Liver (tissue), 9 donors: ENCODE data around the gene THAP3. TPM values are rescaled to one million over a fixed set of nuclear protein-coding genes. Genes with fewer than 3 reads are reported as not detected.

Experiments
- DNase-seq: peaks from one replicate; pipeline ENCODE4 v3.0.0-alpha.2; 2017; ENCODE audit warnings: low spot score
- H3K27ac ChIP-seq, 2 donors: one replicate each; pipeline ENCODE4 v1.7.0; 2013; ENCODE audit warnings: inconsistent platforms in 2 of 2, low read length in 2 of 2, control low read depth in 1 of 2, low read depth in 1 of 2, mild to moderate bottlenecking in 1 of 2
- H3K27me3 ChIP-seq, 4 donors: one replicate each; pipeline versions ENCODE4 v1.6.1 to v1.7.0; 2013; ENCODE audit warnings: low read length in 3 of 4, inconsistent platforms in 1 of 4, mild to moderate bottlenecking in 1 of 4, moderate library complexity in 1 of 4; ENCODE audit not compliant: control insufficient read depth in 4 of 4, insufficient read depth in 4 of 4
- H3K36me3 ChIP-seq, 4 donors: one replicate each; pipeline versions ENCODE4 v1.6.1 to v1.7.0; 2013; ENCODE audit warnings: low read length in 3 of 4, mild to moderate bottlenecking in 3 of 4, low read depth in 1 of 4, moderate library complexity in 1 of 4; ENCODE audit not compliant: control insufficient read depth in 4 of 4, insufficient read depth in 3 of 4
- H3K4me1 ChIP-seq, 4 donors: one replicate each; pipeline versions ENCODE4 v1.6.1 to v1.7.0; 2013; ENCODE audit warnings: low read length in 3 of 4, mild to moderate bottlenecking in 3 of 4, moderate library complexity in 1 of 4; ENCODE audit not compliant: control insufficient read depth in 4 of 4, insufficient read depth in 4 of 4
- H3K4me3 ChIP-seq, 3 donors: one replicate each; pipeline versions ENCODE4 v1.6.1 to v1.7.0; 2013; ENCODE audit warnings: low read length in 3 of 3, control low read depth in 1 of 3, low read depth in 1 of 3, mild to moderate bottlenecking in 1 of 3
- H3K9ac ChIP-seq, 2 donors: one replicate each; pipeline ENCODE4 v1.7.0; 2013; ENCODE audit warnings: low read length in 2 of 2, mild to moderate bottlenecking in 2 of 2, moderate library complexity in 2 of 2, control low read depth in 1 of 2, low read depth in 1 of 2
- H3K9me3 ChIP-seq, 4 donors: one replicate each; pipeline versions ENCODE4 v1.6.1 to v1.7.0; 2013; ENCODE audit warnings: low read length in 3 of 4; ENCODE audit not compliant: control insufficient read depth in 4 of 4
- FOXA1 ChIP-seq: IDR thresholded peaks from 2 replicates; pipeline ENCODE4 v1.6.1; 2016; ENCODE audit warnings: antibody characterized with exemption
- FOXA2 ChIP-seq: IDR thresholded peaks from 2 replicates; pipeline ENCODE4 v1.6.1; 2016; ENCODE audit warnings: antibody characterized with exemption
- GABPA ChIP-seq, 2 donors: IDR thresholded peaks in 1 of 2; conservative IDR thresholded peaks in 1 of 2; 2 replicates each; pipeline ENCODE4 v1.6.1; 2016; ENCODE audit warnings: antibody characterized with exemption in 2 of 2, mild to moderate bottlenecking in 1 of 2, moderate library complexity in 1 of 2
- RAD21 ChIP-seq, 2 donors: IDR thresholded peaks; 2 replicates each; pipeline ENCODE4 v1.6.1; 2016; ENCODE audit warnings: antibody characterized with exemption in 2 of 2, mild to moderate bottlenecking in 2 of 2
- RXRA ChIP-seq, 2 donors: IDR thresholded peaks; 2 replicates each; pipeline ENCODE4 v1.6.1; 2017 to 2018; ENCODE audit warnings: antibody characterized with exemption in 2 of 2, mild to moderate bottlenecking in 1 of 2
- SP1 ChIP-seq: IDR thresholded peaks from 2 replicates; pipeline ENCODE4 v1.6.1; 2018; ENCODE audit warnings: antibody characterized with exemption, mild to moderate bottlenecking
- TAF1 ChIP-seq: conservative IDR thresholded peaks from 2 replicates; pipeline ENCODE4 v1.6.1; 2016; ENCODE audit warnings: antibody characterized with exemption, mild to moderate bottlenecking
- YY1 ChIP-seq: IDR thresholded peaks from 2 replicates; pipeline ENCODE4 v1.6.1; 2016; ENCODE audit warnings: antibody characterized with exemption, mild to moderate bottlenecking
- WGBS: extraction: QIAGEN DNeasy Blood & Tissue Kit; methylation state at CpG from one replicate; pipeline ENCODE4 v1.1.7; 2013; 5-methylcytosine and 5-hydroxymethylcytosine counted together
- polyA plus RNA-seq, 2 donors: library from polyadenylated mRNA; stranded (reverse) in 1 of 2; unstranded in 1 of 2; fragments of 200-250 nt in 1 of 2; fragments of >200 nt in 1 of 2; fragmentation: Nextera tagmentation in 1 of 2; extraction: Ambion mirVana in 1 of 2; gene quantifications; one replicate each; pipeline versions ENCODE4 v1.2.1 to v1.2.3, GENCODE V29; 2013 to 2015
- total RNA-seq, 2 donors: library from RNA; depleted of rRNA; stranded (reverse); fragments of >200 nt; gene quantifications; one replicate each; pipeline ENCODE4 v1.2.3, GENCODE V29; 2014
- TF ChIP-seq, protein P1 (sequence below): fragments of 150-350 bp; IDR thresholded peaks from 2 replicates; pipeline ENCODE4 v1.5.1; 2017; ENCODE audit warnings: improper control_type of control experiment, low read depth, low read length; ENCODE audit not compliant: missing input control
- TF ChIP-seq, protein P2 (sequence below): IDR thresholded peaks from 2 replicates; pipeline ENCODE4 v1.6.1; 2016; ENCODE audit warnings: antibody characterized with exemption
- TF ChIP-seq, protein P3 (sequence below): IDR thresholded peaks from 2 replicates; pipeline ENCODE4 v1.6.1; 2016; ENCODE audit warnings: antibody characterized with exemption, mild to moderate bottlenecking
- donor health status: healthy.
- donor health status: healthy.
- donor health status: healthy.
- donor health status: healthy.
- donor health status: healthy.

Gene THAP3
- total and polyA plus RNA-seq, 4 donors: 7.2 to 10.2 (median 8.6) TPM

DNA sequence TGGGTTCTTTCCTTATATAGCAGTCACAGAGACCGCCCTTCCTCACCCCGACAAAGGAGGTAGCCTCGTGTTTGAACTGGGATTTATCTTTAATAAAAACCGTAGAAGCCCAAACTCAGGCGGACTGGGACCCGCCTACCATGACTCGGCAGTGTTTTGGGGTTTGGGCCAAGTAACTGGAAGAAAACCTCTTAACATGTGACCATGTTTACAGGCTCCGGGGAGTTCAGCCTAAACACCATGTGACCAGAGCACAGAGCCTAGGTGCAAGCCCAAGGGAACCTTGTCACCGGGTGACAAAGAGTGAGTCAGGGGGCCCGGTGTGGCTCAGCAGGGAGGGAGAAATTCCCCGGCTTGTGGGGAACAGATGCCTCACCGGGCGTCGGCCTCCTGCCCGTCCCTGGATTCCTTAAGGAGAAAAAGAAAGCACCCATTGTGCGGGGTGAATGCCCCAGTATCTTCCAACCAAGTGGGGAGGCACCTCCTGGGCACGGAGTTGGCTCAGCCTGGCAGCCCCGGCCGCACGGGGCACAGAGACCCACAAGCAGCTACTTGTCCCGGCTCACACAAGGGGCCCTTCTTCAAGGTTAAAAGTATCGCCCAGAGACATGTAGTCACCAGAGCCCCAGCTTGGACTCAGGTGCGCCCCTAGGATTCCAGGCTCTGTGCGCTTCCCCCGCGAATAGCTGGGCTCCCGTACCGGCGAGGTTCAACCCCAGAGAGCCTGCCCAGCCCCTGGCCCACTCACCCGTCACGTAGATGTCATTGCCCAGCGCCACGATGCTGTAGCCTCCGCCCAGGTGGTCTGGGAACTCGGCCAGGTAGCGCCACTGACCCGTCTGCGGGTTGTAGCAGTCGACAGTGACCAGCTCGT, 23.4 kb upstream of the THAP3 start (continued):
- TF ChIP-seq, protein P1, sequence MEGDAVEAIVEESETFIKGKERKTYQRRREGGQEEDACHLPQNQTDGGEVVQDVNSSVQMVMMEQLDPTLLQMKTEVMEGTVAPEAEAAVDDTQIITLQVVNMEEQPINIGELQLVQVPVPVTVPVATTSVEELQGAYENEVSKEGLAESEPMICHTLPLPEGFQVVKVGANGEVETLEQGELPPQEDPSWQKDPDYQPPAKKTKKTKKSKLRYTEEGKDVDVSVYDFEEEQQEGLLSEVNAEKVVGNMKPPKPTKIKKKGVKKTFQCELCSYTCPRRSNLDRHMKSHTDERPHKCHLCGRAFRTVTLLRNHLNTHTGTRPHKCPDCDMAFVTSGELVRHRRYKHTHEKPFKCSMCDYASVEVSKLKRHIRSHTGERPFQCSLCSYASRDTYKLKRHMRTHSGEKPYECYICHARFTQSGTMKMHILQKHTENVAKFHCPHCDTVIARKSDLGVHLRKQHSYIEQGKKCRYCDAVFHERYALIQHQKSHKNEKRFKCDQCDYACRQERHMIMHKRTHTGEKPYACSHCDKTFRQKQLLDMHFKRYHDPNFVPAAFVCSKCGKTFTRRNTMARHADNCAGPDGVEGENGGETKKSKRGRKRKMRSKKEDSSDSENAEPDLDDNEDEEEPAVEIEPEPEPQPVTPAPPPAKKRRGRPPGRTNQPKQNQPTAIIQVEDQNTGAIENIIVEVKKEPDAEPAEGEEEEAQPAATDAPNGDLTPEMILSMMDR: no peak
- TF ChIP-seq FOXA1: peak; percentile 66
- peak; percentile 47 to 56 for TF ChIP-seq RAD21 (IDR thresholded peaks at IDR 0.05)

DNA sequence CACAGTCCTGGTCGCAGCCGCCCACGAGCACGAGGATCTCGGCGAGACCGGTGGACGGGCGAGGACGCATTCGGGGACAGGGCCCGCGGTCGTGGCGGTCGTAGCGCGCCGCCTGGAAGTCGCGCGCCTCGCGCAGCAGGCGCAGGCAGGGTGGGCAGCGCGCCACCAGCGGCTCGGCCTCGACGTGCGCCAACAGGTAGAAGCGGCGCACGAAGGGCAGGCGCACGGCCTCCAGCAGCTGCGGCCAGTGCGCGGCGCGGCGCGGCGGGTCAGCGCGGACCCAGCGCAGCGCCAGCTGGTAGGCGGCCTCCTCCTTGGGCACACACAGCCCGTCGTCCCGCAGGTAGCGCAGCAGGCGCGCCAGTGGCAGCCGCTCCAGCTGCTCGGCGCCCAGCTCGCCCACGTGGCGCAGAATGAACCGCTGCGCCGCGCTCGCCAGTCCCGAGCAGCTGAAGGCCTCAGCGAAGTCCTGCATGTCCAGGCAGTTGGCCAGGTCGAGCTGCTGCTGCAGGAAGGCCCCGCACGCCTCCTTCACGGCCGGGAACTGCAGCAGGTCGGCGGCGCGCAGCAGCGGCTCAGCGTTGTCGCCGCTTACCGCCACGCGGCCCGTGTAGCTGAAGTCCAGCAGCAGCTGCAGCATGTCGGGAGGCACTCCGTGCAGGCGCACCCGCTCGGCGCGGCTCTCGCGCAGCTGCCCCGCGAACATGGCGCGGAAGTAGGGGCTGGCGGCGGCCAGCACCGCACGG, 22.6 kb upstream of the THAP3 start:
- peak; percentile 67 for DNase-seq
- peaks cover 11 to 54% (median 40%) of the 10 kb centered on the region in 4 donors for H3K4me1 ChIP-seq
- TF ChIP-seq, protein P2, sequence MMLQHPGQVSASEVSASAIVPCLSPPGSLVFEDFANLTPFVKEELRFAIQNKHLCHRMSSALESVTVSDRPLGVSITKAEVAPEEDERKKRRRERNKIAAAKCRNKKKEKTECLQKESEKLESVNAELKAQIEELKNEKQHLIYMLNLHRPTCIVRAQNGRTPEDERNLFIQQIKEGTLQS: no peak
- TF ChIP-seq TAF1 (no peak), RAD21 (IDR thresholded peaks at IDR 0.05) (no peak), SP1 (no peak), YY1 (no peak), GABPA (IDR thresholded peaks at IDR 0.05 in 1 of 2, conservative IDR thresholded peaks at IDR 0.05 in 1 of 2) (no peak), FOXA2 (no peak), RXRA (IDR thresholded peaks at IDR 0.05) (no peak)

DNA sequence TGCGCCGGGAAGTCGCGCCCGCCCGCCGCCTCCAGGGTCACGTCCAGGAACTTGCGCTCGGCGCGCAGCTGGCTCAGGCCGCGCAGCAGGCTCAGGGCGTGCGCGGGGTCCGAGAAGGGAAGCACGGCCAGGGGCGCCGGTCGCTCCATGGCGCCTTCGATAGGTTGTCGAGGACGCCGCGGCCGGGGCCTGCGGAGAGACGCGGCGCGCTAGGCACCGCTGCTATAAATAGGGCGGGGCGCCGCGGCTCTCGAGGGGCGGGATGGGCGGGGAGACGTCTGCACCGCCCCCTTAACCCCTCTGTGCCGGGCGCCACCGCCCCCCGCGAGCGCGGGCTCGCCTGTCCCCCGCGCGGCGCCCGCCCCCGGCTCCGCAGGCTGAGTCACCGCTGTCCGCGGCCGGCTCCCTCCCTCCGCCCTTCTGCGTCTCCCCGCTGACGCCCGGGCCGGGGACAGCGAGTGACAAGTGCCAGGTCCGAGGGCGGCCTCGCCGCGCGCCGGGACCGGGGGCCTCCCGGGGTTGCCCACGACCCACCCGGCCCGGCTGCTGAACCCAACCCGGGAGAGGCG, 21.9 kb upstream of the THAP3 start, which contains the start of gene KLHL21:
KLHL21 (minus strand) TSS at position 201 of the 569 bp plus-strand sequence; CDS start at position 149, 52 bp downstream.
- peak; percentile 86 for DNase-seq
- H3K36me3 ChIP-seq: peaks cover 1 to 5% (median 3%) of the 10 kb centered on the region in 4 donors
- WGBS: under 1% methylated on average over 84 of the region's 84 CpGs

More for the DNA sequence above, 22.6 kb upstream of the THAP3 start:
- peak overlapping the region; percentile 61 to 81 for H3K9ac ChIP-seq
- no peaks in the 10 kb centered on the region for H3K9me3 ChIP-seq
- peak overlapping the region; percentile 82 to 98 for H3K27ac ChIP-seq
- WGBS: under 1% methylated on average over 103 of the region's 103 CpGs
- H3K4me3 ChIP-seq: peak overlapping the region; percentile 73 to 82 (median 78)
- H3K27me3 ChIP-seq: no peaks in the 10 kb centered on the region
- peaks cover 4 to 10% (median 6%) of the 10 kb centered on the region in 4 donors for H3K36me3 ChIP-seq

More for the DNA sequence above, 21.9 kb upstream of the THAP3 start, which contains the start of gene KLHL21:
- no peaks in the 10 kb centered on the region for H3K9me3 ChIP-seq
- H3K27me3 ChIP-seq: no peaks in the 10 kb centered on the region
- peak within 1 kb of the TSS; percentile 99 for H3K9ac ChIP-seq
- H3K27ac ChIP-seq: peak within 1 kb of the TSS; percentile 98 to 100
- TF ChIP-seq GABPA (IDR thresholded peaks at IDR 0.05 in 1 of 2, conservative IDR thresholded peaks at IDR 0.05 in 1 of 2) (no peak), YY1 (peak; percentile 20)
- TF ChIP-seq, protein P3, sequence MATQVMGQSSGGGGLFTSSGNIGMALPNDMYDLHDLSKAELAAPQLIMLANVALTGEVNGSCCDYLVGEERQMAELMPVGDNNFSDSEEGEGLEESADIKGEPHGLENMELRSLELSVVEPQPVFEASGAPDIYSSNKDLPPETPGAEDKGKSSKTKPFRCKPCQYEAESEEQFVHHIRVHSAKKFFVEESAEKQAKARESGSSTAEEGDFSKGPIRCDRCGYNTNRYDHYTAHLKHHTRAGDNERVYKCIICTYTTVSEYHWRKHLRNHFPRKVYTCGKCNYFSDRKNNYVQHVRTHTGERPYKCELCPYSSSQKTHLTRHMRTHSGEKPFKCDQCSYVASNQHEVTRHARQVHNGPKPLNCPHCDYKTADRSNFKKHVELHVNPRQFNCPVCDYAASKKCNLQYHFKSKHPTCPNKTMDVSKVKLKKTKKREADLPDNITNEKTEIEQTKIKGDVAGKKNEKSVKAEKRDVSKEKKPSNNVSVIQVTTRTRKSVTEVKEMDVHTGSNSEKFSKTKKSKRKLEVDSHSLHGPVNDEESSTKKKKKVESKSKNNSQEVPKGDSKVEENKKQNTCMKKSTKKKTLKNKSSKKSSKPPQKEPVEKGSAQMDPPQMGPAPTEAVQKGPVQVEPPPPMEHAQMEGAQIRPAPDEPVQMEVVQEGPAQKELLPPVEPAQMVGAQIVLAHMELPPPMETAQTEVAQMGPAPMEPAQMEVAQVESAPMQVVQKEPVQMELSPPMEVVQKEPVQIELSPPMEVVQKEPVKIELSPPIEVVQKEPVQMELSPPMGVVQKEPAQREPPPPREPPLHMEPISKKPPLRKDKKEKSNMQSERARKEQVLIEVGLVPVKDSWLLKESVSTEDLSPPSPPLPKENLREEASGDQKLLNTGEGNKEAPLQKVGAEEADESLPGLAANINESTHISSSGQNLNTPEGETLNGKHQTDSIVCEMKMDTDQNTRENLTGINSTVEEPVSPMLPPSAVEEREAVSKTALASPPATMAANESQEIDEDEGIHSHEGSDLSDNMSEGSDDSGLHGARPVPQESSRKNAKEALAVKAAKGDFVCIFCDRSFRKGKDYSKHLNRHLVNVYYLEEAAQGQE: peak; percentile 60
- peak within 1 kb of the TSS; percentile 73 to 82 (median 78) for H3K4me3 ChIP-seq
- H3K4me1 ChIP-seq: peaks cover 11 to 48% (median 35%) of the 10 kb centered on the region in 4 donors
